SK-N-SH treated with all-trans-retinoic acid at 6 μM for 48 hours (cell line): ENCODE data around the gene EML4.

ENCODE experiments used
- ARNTL ChIP-seq: fragments of 450-650 bp; formaldehyde crosslinking; IDR thresholded peaks from 2 replicates; pipeline ENCODE4 v1.5.0; 2020; ENCODE audit warnings: low read depth, mild to moderate bottlenecking, moderate library complexity, borderline replicate concordance
- BACH2 ChIP-seq: fragments of 250-450 bp; sonication (Bioruptor Pico); IDR thresholded peaks from 2 replicates; pipeline ENCODE4 v1.9.0; 2021; ENCODE audit warnings: mild to moderate bottlenecking, borderline replicate concordance
- ESRRG ChIP-seq: fragments of 250-450 bp; sonication (Bioruptor Pico); IDR thresholded peaks from 2 replicates; pipeline ENCODE4 v1.6.1; 2021; ENCODE audit warnings: mild to moderate bottlenecking
- ISL1 ChIP-seq: fragments of 250-450 bp; sonication (Bioruptor Pico); IDR thresholded peaks from 2 replicates; pipeline ENCODE4 v2.1.2; 2022; ENCODE audit warnings: mild to moderate bottlenecking, moderate library complexity
- OSR1 ChIP-seq: fragments of 250-450 bp; sonication (Bioruptor Pico); IDR thresholded peaks from 2 replicates; pipeline ENCODE4 v1.8.0; 2022; ENCODE audit warnings: moderate library complexity, mild to moderate bottlenecking, inconsistent platforms
- PATZ1 ChIP-seq: fragments of 250-450 bp; sonication (Bioruptor Pico); IDR thresholded peaks from 2 replicates; pipeline ENCODE4 v1.8.0; 2020; ENCODE audit warnings: mild to moderate bottlenecking, moderate library complexity, borderline replicate concordance
- RARB ChIP-seq: fragments of 250-450 bp; sonication (Bioruptor Pico); IDR thresholded peaks from 2 replicates; pipeline ENCODE4 v1.8.0; 2021; ENCODE audit warnings: mild to moderate bottlenecking, moderate library complexity
- TSHZ2 ChIP-seq: fragments of 250-450 bp; sonication (Bioruptor Pico); IDR thresholded peaks from 2 replicates; pipeline ENCODE4 v1.5.0; 2020; ENCODE audit warnings: mild to moderate bottlenecking, moderate library complexity
- ZFP30 ChIP-seq: fragments of 450-650 bp; formaldehyde crosslinking; IDR thresholded peaks from 2 replicates; pipeline ENCODE4 v1.5.0; 2022; ENCODE audit warnings: mild to moderate bottlenecking, moderate library complexity

DNA sequence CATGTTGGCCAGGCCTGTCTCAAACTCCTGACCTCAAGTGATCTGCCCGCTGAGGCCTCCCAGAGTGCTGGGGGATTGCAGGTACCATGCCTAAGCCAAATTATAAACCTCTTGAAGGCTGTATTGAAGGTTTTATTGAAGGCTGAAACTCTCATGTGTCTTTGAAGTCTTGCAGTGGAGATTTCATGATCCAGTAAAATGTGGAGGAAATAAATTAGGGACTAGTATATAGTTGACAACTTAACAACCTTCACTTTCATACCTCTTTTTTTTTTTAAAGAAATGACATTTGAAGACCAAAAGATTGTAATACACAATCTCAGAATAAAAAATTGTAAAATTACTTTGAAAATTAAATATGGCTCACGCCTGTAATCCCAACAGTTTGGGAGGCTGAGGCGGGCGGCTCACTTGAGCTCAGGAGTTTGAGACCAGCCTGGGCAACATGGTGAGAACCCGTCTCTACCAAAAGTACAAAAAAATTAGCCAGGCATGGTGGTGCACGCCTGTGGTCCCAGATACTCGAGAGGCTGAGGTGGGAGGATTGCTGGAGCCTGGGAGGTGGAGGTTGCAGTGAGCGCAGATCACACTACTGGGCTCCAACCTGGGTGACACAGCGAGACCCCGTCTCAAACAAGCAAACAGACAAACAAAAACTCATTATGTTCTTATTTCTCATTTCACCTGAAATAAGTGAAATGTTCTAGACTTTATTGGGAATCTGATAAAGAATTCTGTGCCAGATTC lies 8.0 kb downstream of the EML4 start:
- no peak for TF ChIP-seq TSHZ2 (CRISPR knock-in tag)
- TF ChIP-seq ESRRG (CRISPR knock-in tag) = no peak
- no peak for TF ChIP-seq ZFP30 (CRISPR knock-in tag)
- TF ChIP-seq ISL1 (CRISPR knock-in tag) = no peak
- no peak for TF ChIP-seq PATZ1 (CRISPR knock-in tag)
- TF ChIP-seq RARB (CRISPR knock-in tag) = no peak
- no peak for TF ChIP-seq BACH2 (CRISPR knock-in tag)
- no peak for TF ChIP-seq OSR1
- no peak for TF ChIP-seq ARNTL (CRISPR knock-in tag)
